GM18861 (cell line): ENCODE measurements around the gene ATP11A.
"Not testable (repeated sequence)": the region's sequence is repeated elsewhere in the genome, so short reads cannot be mapped to it uniquely, and the experiment has no call there.

ENCODE experiments used
- ATAC-seq: cut with Tn5 transposase; IDR thresholded peaks from one replicate; pipeline ENCODE4 v1.9.1; 2021; ENCODE audit not compliant: unreplicated experiment

The ATP11A gene

DNA sequence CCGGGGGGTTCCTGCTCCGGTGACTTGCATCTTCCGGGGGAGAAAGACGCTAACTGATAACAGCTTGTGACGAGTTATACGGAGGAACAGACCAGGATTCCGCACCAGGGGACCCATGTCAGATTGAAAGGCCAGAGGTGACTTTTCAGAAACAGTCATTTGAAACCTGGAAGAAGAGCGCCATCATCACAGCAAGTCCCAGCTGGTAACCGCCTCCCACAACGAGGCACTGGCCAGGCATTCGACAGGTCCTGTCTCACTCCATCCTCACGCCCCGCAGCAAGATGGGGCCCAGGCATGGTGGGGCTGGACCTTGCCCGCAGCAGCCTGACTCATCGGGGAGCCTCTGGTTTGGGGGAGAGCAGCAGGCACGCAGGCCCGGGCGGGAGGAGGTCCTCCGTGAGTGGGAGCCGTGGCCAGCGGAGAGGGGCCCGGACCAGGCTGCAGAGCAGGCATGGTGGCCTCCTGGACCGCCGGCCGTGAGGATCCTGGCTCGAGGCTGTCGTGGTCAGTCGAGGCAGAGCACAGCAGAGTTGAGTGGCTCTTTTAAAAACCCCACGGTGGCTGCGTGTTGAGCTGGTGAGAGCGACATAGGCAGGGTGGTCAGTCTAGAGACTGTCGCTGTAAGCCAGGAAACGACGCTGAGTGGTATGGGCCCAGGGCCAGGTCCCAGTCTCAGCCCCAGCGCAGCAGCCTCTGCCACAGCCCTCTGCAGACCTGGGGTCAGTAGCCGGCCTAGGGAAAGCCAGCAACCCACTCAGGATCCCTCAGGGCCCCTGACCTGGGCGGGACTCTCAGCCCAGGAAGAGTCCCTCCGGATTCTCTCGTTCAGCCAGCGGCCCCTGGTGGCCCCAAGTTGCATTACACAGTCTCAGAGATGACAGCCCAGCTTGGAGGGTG is 184.3 kb downstream of the ATP11A start:
- peak; percentile 86 for ATAC-seq

GRCh38 chr13:112874751-112875300 is 185.0 kb downstream of the ATP11A start:
- ATAC-seq: no peak

- ATAC-seq: no peak
These were observed 185.8 kb downstream of the ATP11A start for GRCh38 chr13:112875627-112876026.

- ATAC-seq: no peak
These were observed 186.6 kb downstream of the ATP11A start for GRCh38 chr13:112876305-112877000.

DNA sequence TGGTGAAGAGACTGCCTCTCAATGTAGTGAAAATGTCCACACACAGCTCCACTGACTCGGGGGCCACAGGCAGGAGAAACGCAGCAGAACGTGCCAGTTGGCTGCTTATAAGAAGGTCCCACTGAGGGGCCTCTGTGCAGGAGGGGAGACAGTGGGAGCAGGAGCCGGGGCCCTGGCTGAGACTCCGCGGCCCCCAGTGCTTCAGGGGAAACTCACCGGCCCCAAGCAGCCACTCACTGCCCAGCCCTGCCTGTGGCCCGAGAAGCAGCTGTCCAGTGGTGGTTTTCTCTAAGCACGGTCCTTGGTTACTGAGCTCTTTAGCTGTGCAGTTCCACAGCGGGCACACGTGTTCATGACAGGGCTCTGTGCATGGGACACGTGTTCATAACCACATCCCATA is 187.2 kb downstream of the ATP11A start:
- ATAC-seq: no peak

DNA sequence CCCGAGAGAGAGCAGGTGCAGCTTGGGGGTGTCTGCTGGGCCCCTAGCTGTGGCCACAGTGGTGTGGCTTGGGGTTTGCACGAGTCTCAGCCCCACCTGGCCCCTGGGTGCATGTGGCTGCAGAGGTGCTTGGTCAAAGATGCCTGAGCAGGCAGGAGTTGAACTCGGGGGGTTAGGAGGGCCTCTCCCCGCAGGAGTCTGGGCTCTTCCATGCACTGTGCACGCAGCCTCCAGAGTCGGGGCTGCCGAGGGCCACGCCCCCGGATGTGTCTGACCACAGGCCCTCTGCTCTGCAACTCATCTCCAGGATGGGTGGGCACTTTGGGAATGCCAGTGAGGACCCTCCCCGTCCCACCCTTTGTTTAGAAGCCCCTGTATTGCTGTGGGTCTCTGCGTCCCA is 187.7 kb downstream of the ATP11A start:
- no peak for ATAC-seq

DNA sequence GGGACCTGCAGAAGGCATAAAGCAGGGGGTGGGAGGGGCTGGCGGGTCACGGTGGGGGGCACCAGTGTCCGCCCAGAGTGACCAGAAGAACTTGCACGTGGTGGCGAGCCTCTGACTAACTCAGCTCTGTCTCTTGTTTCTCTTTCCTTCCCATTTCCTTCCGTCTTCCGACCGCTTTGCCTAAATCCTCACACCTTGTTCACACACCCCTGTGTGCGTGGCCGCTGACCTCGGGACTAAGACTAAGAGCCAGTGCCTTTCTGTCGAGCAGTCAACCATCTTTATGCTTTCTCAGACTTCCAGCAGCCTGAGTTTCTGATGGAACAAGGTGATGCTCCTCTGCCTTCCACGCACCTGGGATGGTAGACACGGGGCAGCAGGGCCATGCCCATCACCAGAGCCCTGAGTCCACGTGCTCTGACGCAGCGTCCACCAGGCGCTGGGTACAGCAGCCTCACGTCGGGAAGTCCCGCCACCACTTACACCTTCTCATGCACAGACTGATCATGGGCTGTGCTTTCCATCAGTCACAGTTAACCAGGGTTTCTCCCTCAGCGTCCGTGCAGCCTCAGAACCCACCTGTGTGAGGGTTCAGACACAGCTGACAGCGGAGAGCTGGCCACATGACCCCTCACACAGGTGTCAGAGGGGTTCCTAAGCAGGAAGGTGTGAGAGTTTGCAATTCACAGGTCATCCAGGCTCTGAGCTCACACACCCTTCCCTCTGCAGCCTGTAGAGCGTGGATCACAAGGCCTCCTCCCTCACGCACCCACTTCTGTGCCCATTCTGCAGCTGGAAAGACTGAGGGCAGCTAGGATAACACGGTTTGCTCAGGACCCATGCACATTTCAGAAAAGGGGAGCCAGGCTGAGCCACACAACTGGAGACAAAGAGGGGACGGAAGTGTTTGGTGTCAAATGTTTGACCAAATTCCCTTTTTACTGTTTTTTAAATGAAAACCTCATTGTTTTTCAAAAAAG is 188.4 kb downstream of the ATP11A start:
- no peak for ATAC-seq

- ATAC-seq: no peak
These were observed 189.5 kb downstream of the ATP11A start for GRCh38 chr13:112879283-112879833.

- no peak for ATAC-seq
These were observed 190.4 kb downstream of the ATP11A start for GRCh38 chr13:112880221-112880641.

DNA sequence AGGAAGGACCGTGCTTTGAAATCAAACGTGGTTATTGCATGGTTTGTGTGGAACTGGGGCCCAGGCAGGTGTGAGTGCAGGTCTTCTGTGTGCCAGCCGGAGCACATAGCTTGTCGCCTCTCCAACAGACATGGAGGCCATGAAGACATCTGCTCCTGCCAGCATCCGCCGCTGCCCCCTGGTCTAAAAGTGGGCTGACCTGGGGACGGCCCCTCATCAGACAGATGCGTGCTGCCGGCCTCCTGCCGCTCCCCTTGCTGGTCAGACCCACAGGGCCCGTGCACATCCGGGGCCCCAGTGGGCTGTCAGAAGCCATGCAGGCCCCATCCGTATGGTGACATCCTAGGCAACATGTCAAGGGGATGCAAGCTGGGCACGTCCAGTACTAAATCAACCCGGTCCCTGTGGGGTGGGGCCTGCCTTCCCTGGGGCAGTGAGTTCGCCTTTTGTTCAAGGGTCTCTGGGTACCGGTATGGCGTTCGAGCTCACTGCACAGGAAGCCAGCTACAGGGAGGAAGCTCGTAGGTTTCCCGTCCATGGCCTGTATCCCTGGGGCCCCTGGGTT is 191.2 kb downstream of the ATP11A start:
- ATAC-seq: no peak

DNA sequence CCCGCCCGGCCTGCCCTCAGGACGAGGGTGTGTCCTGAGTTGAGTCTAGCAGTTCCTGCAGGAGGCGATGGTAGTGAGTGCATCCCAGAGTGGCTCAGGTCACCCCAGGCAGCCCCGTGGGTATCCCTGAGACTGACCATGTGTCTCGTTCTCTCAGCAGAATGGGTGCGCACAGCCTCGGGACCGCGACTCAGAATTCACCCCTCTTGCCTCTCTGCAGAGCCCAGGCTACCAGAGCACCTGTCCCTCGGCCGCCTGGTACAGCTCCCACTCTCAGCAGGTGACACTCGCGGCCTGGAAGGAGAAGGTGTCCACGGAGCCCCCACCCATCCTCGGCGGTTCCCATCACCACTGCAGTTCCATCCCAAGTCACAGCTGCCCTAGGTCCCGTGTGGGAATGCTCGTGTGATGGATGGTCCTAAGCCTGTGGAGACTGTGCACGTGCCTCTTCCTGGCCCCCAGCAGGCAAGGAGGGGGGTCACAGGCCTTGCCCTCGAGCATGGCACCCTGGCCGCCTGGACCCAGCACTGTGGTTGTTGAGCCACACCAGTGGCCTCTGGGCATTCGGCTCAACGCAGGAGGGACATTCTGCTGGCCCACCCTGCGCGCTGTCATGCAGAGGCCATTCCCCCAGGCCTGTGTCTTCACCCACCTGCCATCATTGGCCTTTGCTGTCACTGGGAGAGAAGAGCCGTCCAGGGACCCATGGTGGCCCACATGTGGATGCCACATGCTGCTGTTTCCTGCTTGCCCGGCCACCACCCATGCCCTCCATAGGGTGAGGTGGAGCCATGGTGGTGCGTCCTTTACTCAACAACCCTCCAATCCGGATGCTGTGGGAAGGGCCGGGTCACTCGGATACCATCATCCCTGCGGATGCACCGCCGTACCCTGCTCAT is 192.1 kb downstream of the ATP11A start:
- no peak for ATAC-seq

- ATAC-seq: no peak
These were observed 192.8 kb downstream of the ATP11A start for GRCh38 chr13:112882555-112883024.

DNA sequence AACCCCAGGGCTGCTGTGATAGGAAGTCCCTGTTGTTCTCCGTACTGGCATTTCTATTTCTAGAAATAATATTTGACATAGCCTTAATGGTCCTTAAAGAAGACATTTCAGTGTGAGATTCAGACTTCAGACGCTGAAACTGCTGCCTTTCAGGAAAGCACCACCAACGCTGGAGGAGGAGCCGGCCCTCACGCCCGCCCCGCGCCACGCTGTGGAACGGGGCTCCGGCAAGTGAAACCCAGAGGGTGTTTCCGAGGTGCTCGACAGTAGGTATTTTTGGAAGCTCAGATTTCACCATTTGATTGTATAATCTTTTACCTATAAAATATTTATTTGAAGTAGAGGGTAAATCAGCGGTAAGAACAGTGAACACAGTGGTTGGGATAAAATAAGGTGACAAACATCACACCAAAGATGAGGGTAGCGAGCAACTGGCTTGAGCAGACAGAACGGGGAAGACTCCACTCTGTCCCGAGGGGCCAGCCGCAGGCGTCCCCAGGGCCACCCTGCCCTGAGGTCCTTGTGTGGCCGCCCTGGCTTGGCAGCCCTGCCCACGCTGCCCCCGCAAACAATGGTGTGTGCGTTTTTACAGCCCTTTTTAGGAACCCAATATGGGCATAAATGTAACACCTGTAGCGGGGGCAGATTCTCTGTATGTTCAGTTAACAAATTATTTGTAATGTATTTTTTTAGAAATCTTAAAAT is 193.6 kb downstream of the ATP11A start:
- ATAC-seq: no peak

DNA sequence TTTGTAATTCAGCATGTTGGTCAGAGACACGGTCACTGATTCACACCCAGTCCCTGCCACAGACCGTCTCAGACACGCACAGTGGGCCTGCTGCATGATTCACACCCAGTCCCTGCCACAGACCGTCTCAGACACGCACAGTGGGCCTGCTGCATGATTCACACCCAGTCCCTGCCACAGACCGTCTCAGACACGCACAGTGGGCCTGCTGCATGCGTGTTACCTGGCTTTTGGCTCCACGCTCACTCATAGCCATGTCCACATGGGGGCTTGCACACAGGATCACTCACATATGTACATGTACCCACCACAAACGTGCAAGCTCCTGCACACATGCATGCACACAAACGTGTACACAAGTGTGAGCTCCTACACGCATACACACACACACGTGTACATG is 194.9 kb downstream of the ATP11A start:
- not testable (repeated sequence) for ATAC-seq

- no peak for ATAC-seq
These were observed 195.5 kb downstream of the ATP11A start for GRCh38 chr13:112885242-112885781.

DNA sequence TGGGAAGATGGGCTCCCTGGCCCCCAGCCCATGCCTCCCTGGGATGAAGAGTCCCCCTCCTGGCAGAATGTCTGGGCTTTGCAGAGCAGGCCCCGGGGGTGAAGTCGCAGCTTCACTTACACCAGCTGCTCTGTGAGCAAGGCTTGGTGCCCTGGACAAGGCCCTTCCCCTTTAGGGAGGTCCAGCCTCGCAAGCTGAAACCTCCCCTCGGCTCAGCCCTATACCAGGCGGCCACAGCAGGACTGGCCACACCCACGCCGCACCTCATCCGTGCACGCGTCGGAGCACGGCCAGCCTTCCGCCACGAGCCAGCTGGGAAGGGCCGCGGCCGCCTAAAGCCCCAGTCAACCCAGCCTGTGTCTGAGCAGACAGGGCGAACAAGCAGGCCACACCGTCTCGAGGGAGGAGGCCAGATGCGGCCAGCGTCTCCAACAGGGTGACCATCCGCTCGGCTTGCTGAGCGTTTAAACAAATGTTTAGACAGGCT is 196.0 kb downstream of the ATP11A start:
- ATAC-seq: no peak

DNA sequence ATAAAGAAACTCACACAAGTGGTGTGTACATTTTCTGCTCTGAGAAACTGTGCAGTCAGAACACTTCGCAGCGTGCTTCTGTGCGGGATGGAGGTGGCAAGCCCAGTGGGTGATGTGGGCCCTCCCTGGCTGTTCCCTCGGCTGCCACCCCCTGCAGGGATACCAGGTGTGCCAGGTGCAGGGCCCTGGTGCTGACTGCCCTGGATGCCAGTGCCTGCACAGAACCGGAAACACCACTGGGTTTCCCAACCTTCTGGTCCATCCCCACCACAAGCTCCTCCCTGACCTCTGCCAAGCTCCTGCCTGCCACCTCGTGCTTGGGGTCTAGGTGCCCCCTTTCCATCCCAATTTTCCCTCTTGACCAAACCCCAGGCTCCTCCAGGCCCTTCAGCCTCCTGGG is 197.3 kb downstream of the ATP11A start:
- no peak for ATAC-seq

GRCh38 chr13:112887557-112887991 is 197.7 kb downstream of the ATP11A start:
- no peak for ATAC-seq
